Right lobe of liver (tissue), 4 donors: ENCODE measurements around the gene DPYSL3.

Experiments
- POLR2A ChIP-seq: fragments of 450-650 bp; IDR thresholded peaks from one replicate; pipeline ENCODE4 v1.6.1; 2017; ENCODE audit warnings: antibody characterized with exemption, mild to moderate bottlenecking
- TF ChIP-seq, protein P1 (sequence below), 4 donors: fragments of 200-600 bp in 3 of 4; fragments of 450-650 bp in 1 of 4; IDR thresholded peaks; one replicate each; pipeline versions ENCODE4 v1.5.1 to v1.8.0; 2016 to 2022; ENCODE audit warnings: antibody characterized with exemption in 4 of 4, mild to moderate bottlenecking in 2 of 4
- donor health status: DM: no; HTN: no; CAD: no.
- donor health status: DM: no; HTN: no; CAD: no.
- donor health status: DM: no; HTN: yes; CAD: no.

DNA sequence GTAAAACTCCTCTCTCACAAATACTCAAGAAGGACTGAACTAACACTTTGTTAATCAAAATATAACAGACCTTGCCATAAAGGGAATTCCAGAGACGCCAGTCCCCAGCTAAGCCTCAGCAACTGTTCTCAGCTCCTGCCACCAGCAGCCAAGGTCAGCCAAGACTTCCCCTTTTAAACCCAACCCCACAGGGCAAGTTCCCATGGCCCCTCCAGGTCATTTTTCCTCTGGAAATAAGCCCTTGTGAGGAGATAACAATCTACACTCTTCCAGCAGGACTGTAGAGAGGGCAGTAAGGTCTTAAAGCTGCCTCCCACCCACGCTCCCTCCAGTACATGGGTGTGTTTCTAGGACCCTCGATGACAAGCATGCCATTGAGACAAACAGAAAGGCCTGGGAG, 78.3 kb downstream of the DPYSL3 start:
- TF ChIP-seq POLR2A = no peak
- TF ChIP-seq, protein P1, sequence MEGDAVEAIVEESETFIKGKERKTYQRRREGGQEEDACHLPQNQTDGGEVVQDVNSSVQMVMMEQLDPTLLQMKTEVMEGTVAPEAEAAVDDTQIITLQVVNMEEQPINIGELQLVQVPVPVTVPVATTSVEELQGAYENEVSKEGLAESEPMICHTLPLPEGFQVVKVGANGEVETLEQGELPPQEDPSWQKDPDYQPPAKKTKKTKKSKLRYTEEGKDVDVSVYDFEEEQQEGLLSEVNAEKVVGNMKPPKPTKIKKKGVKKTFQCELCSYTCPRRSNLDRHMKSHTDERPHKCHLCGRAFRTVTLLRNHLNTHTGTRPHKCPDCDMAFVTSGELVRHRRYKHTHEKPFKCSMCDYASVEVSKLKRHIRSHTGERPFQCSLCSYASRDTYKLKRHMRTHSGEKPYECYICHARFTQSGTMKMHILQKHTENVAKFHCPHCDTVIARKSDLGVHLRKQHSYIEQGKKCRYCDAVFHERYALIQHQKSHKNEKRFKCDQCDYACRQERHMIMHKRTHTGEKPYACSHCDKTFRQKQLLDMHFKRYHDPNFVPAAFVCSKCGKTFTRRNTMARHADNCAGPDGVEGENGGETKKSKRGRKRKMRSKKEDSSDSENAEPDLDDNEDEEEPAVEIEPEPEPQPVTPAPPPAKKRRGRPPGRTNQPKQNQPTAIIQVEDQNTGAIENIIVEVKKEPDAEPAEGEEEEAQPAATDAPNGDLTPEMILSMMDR (IDR thresholded peaks at IDR 0.05) = no peak
